Liver (tissue), 9 donors: ENCODE results near the gene ARF5. TPM values are rescaled to one million over a fixed set of nuclear protein-coding genes. Genes with fewer than 3 reads are reported as not detected.

ENCODE experiments used
- DNase-seq: peaks from one replicate; pipeline ENCODE4 v3.0.0-alpha.2; 2017; ENCODE audit warnings: low spot score
- H3K27ac ChIP-seq, 2 donors: one replicate each; pipeline ENCODE4 v1.7.0; 2013; ENCODE audit warnings: inconsistent platforms in 2 of 2, low read length in 2 of 2, control low read depth in 1 of 2, low read depth in 1 of 2, mild to moderate bottlenecking in 1 of 2
- H3K27me3 ChIP-seq, 4 donors: one replicate each; pipeline versions ENCODE4 v1.6.1 to v1.7.0; 2013; ENCODE audit warnings: low read length in 3 of 4, inconsistent platforms in 1 of 4, mild to moderate bottlenecking in 1 of 4, moderate library complexity in 1 of 4; ENCODE audit not compliant: control insufficient read depth in 4 of 4, insufficient read depth in 4 of 4
- H3K36me3 ChIP-seq, 4 donors: one replicate each; pipeline versions ENCODE4 v1.6.1 to v1.7.0; 2013; ENCODE audit warnings: low read length in 3 of 4, mild to moderate bottlenecking in 3 of 4, low read depth in 1 of 4, moderate library complexity in 1 of 4; ENCODE audit not compliant: control insufficient read depth in 4 of 4, insufficient read depth in 3 of 4
- H3K4me1 ChIP-seq, 4 donors: one replicate each; pipeline versions ENCODE4 v1.6.1 to v1.7.0; 2013; ENCODE audit warnings: low read length in 3 of 4, mild to moderate bottlenecking in 3 of 4, moderate library complexity in 1 of 4; ENCODE audit not compliant: control insufficient read depth in 4 of 4, insufficient read depth in 4 of 4
- H3K4me3 ChIP-seq, 3 donors: one replicate each; pipeline versions ENCODE4 v1.6.1 to v1.7.0; 2013; ENCODE audit warnings: low read length in 3 of 3, control low read depth in 1 of 3, low read depth in 1 of 3, mild to moderate bottlenecking in 1 of 3
- H3K9ac ChIP-seq, 2 donors: one replicate each; pipeline ENCODE4 v1.7.0; 2013; ENCODE audit warnings: low read length in 2 of 2, mild to moderate bottlenecking in 2 of 2, moderate library complexity in 2 of 2, control low read depth in 1 of 2, low read depth in 1 of 2
- H3K9me3 ChIP-seq, 4 donors: one replicate each; pipeline versions ENCODE4 v1.6.1 to v1.7.0; 2013; ENCODE audit warnings: low read length in 3 of 4; ENCODE audit not compliant: control insufficient read depth in 4 of 4
- CTCF ChIP-seq: fragments of 150-350 bp; IDR thresholded peaks from 2 replicates; pipeline ENCODE4 v1.5.1; 2017; ENCODE audit warnings: improper control_type of control experiment, low read depth, low read length; ENCODE audit not compliant: missing input control
- FOXA1 ChIP-seq: IDR thresholded peaks from 2 replicates; pipeline ENCODE4 v1.6.1; 2016; ENCODE audit warnings: antibody characterized with exemption
- FOXA2 ChIP-seq: IDR thresholded peaks from 2 replicates; pipeline ENCODE4 v1.6.1; 2016; ENCODE audit warnings: antibody characterized with exemption
- GABPA ChIP-seq, 2 donors: IDR thresholded peaks in 1 of 2; conservative IDR thresholded peaks in 1 of 2; 2 replicates each; pipeline ENCODE4 v1.6.1; 2016; ENCODE audit warnings: antibody characterized with exemption in 2 of 2, mild to moderate bottlenecking in 1 of 2, moderate library complexity in 1 of 2
- HNF4G ChIP-seq: IDR thresholded peaks from 2 replicates; pipeline ENCODE4 v1.6.1; 2016; ENCODE audit warnings: antibody characterized with exemption
- JUND ChIP-seq, 2 donors: IDR thresholded peaks; 2 replicates each; pipeline ENCODE4 v1.6.1; 2016; ENCODE audit warnings: antibody characterized with exemption in 2 of 2
- RAD21 ChIP-seq, 2 donors: IDR thresholded peaks; 2 replicates each; pipeline ENCODE4 v1.6.1; 2016; ENCODE audit warnings: antibody characterized with exemption in 2 of 2, mild to moderate bottlenecking in 2 of 2
- REST ChIP-seq: IDR thresholded peaks from 2 replicates; pipeline ENCODE4 v1.6.1; 2016; ENCODE audit warnings: antibody characterized with exemption, mild to moderate bottlenecking
- RXRA ChIP-seq, 2 donors: IDR thresholded peaks; 2 replicates each; pipeline ENCODE4 v1.6.1; 2017 to 2018; ENCODE audit warnings: antibody characterized with exemption in 2 of 2, mild to moderate bottlenecking in 1 of 2
- SP1 ChIP-seq: IDR thresholded peaks from 2 replicates; pipeline ENCODE4 v1.6.1; 2018; ENCODE audit warnings: antibody characterized with exemption, mild to moderate bottlenecking
- YY1 ChIP-seq: IDR thresholded peaks from 2 replicates; pipeline ENCODE4 v1.6.1; 2016; ENCODE audit warnings: antibody characterized with exemption, mild to moderate bottlenecking
- WGBS: extraction: QIAGEN DNeasy Blood & Tissue Kit; methylation state at CpG from one replicate; pipeline ENCODE4 v1.1.7; 2013; 5-methylcytosine and 5-hydroxymethylcytosine counted together
- polyA plus RNA-seq, 2 donors: library from polyadenylated mRNA; stranded (reverse) in 1 of 2; unstranded in 1 of 2; fragments of 200-250 nt in 1 of 2; fragments of >200 nt in 1 of 2; fragmentation: Nextera tagmentation in 1 of 2; extraction: Ambion mirVana in 1 of 2; gene quantifications; one replicate each; pipeline versions ENCODE4 v1.2.1 to v1.2.3, GENCODE V29; 2013 to 2015
- total RNA-seq, 2 donors: library from RNA; depleted of rRNA; stranded (reverse); fragments of >200 nt; gene quantifications; one replicate each; pipeline ENCODE4 v1.2.3, GENCODE V29; 2014
- TF ChIP-seq, protein P1 (sequence below): IDR thresholded peaks from 2 replicates; pipeline ENCODE4 v1.6.1; 2016; ENCODE audit warnings: antibody characterized with exemption
- TF ChIP-seq, protein P2 (sequence below): IDR thresholded peaks from 2 replicates; pipeline ENCODE4 v1.6.1; 2016; ENCODE audit warnings: antibody characterized with exemption
- TF ChIP-seq, protein P3 (sequence below): IDR thresholded peaks from 2 replicates; pipeline ENCODE4 v1.6.1; 2016; ENCODE audit warnings: antibody characterized with exemption
- donor health status: healthy.
- donor health status: healthy.
- donor health status: healthy.
- donor health status: healthy.
- donor health status: healthy.

Gene ARF5
- total and polyA plus RNA-seq, 4 donors = 47.8 to 90.0 (median 55.4) TPM

- TF ChIP-seq JUND (IDR thresholded peaks at IDR 0.05) (no peak), FOXA2 (no peak)
- TF ChIP-seq, protein P1, sequence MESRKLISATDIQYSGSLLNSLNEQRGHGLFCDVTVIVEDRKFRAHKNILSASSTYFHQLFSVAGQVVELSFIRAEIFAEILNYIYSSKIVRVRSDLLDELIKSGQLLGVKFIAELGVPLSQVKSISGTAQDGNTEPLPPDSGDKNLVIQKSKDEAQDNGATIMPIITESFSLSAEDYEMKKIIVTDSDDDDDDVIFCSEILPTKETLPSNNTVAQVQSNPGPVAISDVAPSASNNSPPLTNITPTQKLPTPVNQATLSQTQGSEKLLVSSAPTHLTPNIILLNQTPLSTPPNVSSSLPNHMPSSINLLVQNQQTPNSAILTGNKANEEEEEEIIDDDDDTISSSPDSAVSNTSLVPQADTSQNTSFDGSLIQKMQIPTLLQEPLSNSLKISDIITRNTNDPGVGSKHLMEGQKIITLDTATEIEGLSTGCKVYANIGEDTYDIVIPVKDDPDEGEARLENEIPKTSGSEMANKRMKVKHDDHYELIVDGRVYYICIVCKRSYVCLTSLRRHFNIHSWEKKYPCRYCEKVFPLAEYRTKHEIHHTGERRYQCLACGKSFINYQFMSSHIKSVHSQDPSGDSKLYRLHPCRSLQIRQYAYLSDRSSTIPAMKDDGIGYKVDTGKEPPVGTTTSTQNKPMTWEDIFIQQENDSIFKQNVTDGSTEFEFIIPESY = no peak
- TF ChIP-seq, protein P2, sequence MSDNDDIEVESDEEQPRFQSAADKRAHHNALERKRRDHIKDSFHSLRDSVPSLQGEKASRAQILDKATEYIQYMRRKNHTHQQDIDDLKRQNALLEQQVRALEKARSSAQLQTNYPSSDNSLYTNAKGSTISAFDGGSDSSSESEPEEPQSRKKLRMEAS = no peak
Observed at GRCh38 chr7:127609297-127609696, 21.1 kb downstream of the ARF5 start (continued).

DNA sequence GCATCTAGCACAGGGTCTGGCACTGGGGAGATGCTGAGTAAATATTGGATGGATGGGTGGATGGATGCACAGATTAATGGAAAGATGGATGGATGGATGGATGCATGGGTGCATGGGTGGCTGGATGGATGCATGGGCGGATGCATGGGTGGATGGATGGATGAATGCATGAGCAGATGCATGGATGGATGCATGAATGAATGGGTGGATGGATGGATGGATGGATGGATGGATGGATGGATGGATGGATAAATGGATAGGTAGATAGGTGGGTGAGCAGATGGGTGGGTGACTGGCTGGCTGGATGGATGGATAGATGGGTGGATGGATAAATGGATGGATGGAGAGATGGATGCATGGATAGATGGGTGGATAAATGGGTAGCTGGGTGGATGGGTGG lies 24.1 kb downstream of the ARF5 start:
- no peak for DNase-seq
- TF ChIP-seq, protein P3, sequence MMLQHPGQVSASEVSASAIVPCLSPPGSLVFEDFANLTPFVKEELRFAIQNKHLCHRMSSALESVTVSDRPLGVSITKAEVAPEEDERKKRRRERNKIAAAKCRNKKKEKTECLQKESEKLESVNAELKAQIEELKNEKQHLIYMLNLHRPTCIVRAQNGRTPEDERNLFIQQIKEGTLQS = no peak
- no peak overlapping the region for H3K4me3 ChIP-seq
- H3K9me3 ChIP-seq = peaks cover 7 to 16% (median 13%) of the 10 kb centered on the region in 4 donors
- 89% methylated on average over 1 of the region's 1 CpG for WGBS
- H3K9ac ChIP-seq = no peak overlapping the region
- H3K36me3 ChIP-seq = no peaks in the 10 kb centered on the region
- H3K27me3 ChIP-seq = peaks cover 0 to 7% (median 0%) of the 10 kb centered on the region in 4 donors
- no peaks in the 10 kb centered on the region for H3K4me1 ChIP-seq
- no peak overlapping the region for H3K27ac ChIP-seq

DNA sequence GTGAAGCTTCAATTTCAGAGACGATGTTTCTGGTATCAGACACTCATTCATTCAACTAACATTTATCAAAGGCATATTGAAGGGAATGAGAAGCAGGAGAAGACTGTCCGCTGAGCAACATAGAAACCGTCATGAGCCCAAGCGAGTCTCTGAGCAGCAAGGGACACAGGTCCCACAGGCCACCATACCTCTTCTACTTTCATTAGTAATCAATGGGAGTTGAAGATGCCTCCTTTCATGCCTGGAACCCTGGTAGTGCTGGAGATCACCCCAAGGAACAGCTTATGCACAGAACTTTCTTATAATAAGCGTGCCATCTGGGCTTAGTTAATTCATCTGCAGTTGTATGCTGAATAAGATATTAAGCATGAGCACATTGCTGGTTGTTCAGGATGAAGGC lies 28.5 kb downstream of the ARF5 start:
- no peak overlapping the region for H3K27ac ChIP-seq
- TF ChIP-seq GABPA (IDR thresholded peaks at IDR 0.05 in 1 of 2, conservative IDR thresholded peaks at IDR 0.05 in 1 of 2) = no peak
- TF ChIP-seq FOXA1 = no peak
- no peak for TF ChIP-seq CTCF
- TF ChIP-seq, protein P2 = no peak
- TF ChIP-seq RXRA (IDR thresholded peaks at IDR 0.05) = no peak
- TF ChIP-seq HNF4G = no peak
- TF ChIP-seq RAD21 (IDR thresholded peaks at IDR 0.05) = no peak
- no peak for TF ChIP-seq REST
- no peak for TF ChIP-seq JUND (IDR thresholded peaks at IDR 0.05)
- TF ChIP-seq YY1 = no peak
- TF ChIP-seq SP1 = no peak
- TF ChIP-seq FOXA2 = no peak
- H3K36me3 ChIP-seq = no peaks in the 10 kb centered on the region
- no peak overlapping the region for H3K4me3 ChIP-seq
- WGBS = 78% methylated on average over 5 of the region's 5 CpGs
- DNase-seq = no peak
- H3K4me1 ChIP-seq = peaks cover 0 to 5% (median 0%) of the 10 kb centered on the region in 4 donors
- H3K9me3 ChIP-seq = no peaks in the 10 kb centered on the region
- peaks cover 0 to 12% (median 3%) of the 10 kb centered on the region in 4 donors for H3K27me3 ChIP-seq
- no peak overlapping the region for H3K9ac ChIP-seq
